ENCODE data around the gene MLEC. TPM values are rescaled to one million over a fixed set of nuclear protein-coding genes. Genes with fewer than 3 reads are reported as not detected.
A peak's percentile ranks its signal among the peaks of the same experiment; 100 is the strongest.

MLEC gene
- total and polyA plus RNA-seq, 2 of the 13 experiments (the other 11 are each of a cell fraction or from before 2014, with no cell fraction given) = 49.8 to 156 TPM

DNA sequence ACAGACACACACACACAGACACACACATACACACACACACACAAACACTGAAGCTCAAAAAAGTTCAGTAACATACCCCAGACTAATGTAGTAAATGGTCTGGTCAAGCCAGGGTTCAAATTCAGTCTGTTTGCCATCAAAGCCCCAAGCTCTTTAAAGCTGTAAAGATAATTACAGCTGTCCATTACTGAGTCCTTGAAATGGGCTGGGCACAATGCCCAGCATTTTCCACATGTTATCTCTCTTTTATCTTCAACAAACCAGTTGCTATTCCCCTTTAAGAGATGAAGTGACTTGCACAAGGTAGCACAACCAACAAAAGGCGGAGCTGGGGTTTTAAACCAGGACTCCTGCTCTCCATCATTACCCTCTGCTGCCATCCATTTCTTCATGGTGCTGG lies 15.7 kb downstream of the MLEC start:
- Histone ChIP-seq H3K36me3 (replicated peaks in 1 of 2; ENCODE audit: control insufficient read depth in 1 of 2, insufficient read depth in 2 of 2, low read length in 2 of 2) (peaks cover 27 to 43% of the 10 kb centered on the region in 2 experiments), H2AFZ (ENCODE audit: low read length) (no peak overlapping the region), H3K27me3 (ENCODE audit: control insufficient read depth in 1 of 2, insufficient read depth in 2 of 2, low read length in 2 of 2) (no peaks in the 10 kb centered on the region), H3K79me2 (ENCODE audit: insufficient read depth, low read length) (no peaks in the 10 kb centered on the region), H4K20me1 (ENCODE audit: insufficient read depth, low read length) (no peaks in the 10 kb centered on the region), H3K27ac (ENCODE audit: extremely low read length, insufficient read depth, low read length) (no peak overlapping the region), H3K4me1 (ENCODE audit: insufficient read depth, low read length) (0 out of 2 replicates have a peak, but pooled peaks cover 18% of the 10 kb centered on the region), H3K9me3 (ENCODE audit: low read length) (no peaks in the 10 kb centered on the region), H3K9ac (ENCODE audit: insufficient read depth, low read depth, low read length) (no peak overlapping the region), H3K4me3 (replicated peaks in 1 of 3; ENCODE audit: insufficient read depth in 1 of 3, low read depth in 2 of 3, low read length in 3 of 3) (no peak overlapping the region), H3K4me2 (ENCODE audit: low read depth, low read length) (no peak overlapping the region)
- no TSS peak for BruUV-seq (replicated peaks)
- peak; percentile 45 for DNase-seq (ENCODE audit: low spot score)
- POLR2A ChIA-PET = interaction anchor here (1.4 kb wide), 1 partner anchor 10 kb away, joined by 6 read pairs; no protein-coding TSS in a partner anchor
- WGBS (ENCODE audit: low lambda C conversion rate) = 92% methylated on average over 1 of the region's 1 CpG
- CTCF ChIA-PET (ENCODE audit: low intra/inter-chr PET ratio, low total read pairs) = no interaction called here
- intact Hi-C loops (cut with micrococcal nuclease; ENCODE audit: unreplicated experiment) (no loop called here), in situ Hi-C loops (cut with HindIII; ENCODE audit: extremely low pct_ligation_motif_present, low pct_unique_long_range_greater_than_20kb) (no loop called here)
- TF ChIP-seq ZNF383 (CRISPR knock-in tag; IDR thresholded peaks at IDR 0.05; ENCODE audit: borderline replicate concordance) = no peak
- TF ChIP-seq RBM22 (optimal IDR thresholded peaks at IDR 0.05; ENCODE audit: low read length) = no peak
- no peak for TF ChIP-seq ZNF282 (IDR thresholded peaks at IDR 0.05; ENCODE audit: partially characterized antibody)
- TF ChIP-seq NFKBIZ (CRISPR knock-in tag; IDR thresholded peaks at IDR 0.05) = no peak
- no peak for TF ChIP-seq ZNF251 (CRISPR knock-in tag; IDR thresholded peaks at IDR 0.05)
- ATAC-seq = no peak
- no peak for FAIRE-seq

GRCh38 chr12:120703311-120703942 lies 16.5 kb downstream of the MLEC start:
- ChIA-PET POLR2A (interaction anchor here (1.4 kb wide), 1 partner anchor 11 kb away, joined by 6 read pairs; no protein-coding TSS in a partner anchor), CTCF (ENCODE audit: low intra/inter-chr PET ratio, low total read pairs) (no interaction called here)
- Histone ChIP-seq H3K9ac (ENCODE audit: insufficient read depth, low read depth, low read length) (no peak overlapping the region), H3K36me3 (replicated peaks in 1 of 2; ENCODE audit: control insufficient read depth in 1 of 2, insufficient read depth in 2 of 2, low read length in 2 of 2) (peaks cover 19 to 35% of the 10 kb centered on the region in 2 experiments), H3K4me1 (ENCODE audit: insufficient read depth, low read length) (peaks cover 20% of the 10 kb centered on the region), H3K79me2 (ENCODE audit: insufficient read depth, low read length) (no peaks in the 10 kb centered on the region), H3K27ac (ENCODE audit: extremely low read length, insufficient read depth, low read length) (no peak overlapping the region), H2AFZ (ENCODE audit: low read length) (no peak overlapping the region), H3K4me2 (ENCODE audit: low read depth, low read length) (no peak overlapping the region), H3K9me3 (ENCODE audit: low read length) (no peaks in the 10 kb centered on the region), H3K27me3 (ENCODE audit: control insufficient read depth in 1 of 2, insufficient read depth in 2 of 2, low read length in 2 of 2) (no peaks in the 10 kb centered on the region), H4K20me1 (ENCODE audit: insufficient read depth, low read length) (no peaks in the 10 kb centered on the region), H3K4me3 (replicated peaks in 1 of 3; ENCODE audit: insufficient read depth in 1 of 3, low read depth in 2 of 3, low read length in 3 of 3) (no peak overlapping the region)
- 90% methylated on average over 11 of the region's 11 CpGs for WGBS (ENCODE audit: low lambda C conversion rate)
- in situ Hi-C loops (cut with HindIII; ENCODE audit: extremely low pct_ligation_motif_present, low pct_unique_long_range_greater_than_20kb) (no loop called here), intact Hi-C loops (cut with micrococcal nuclease; ENCODE audit: unreplicated experiment) (no loop called here)
- ATAC-seq (peak; percentile 30; the same call in 1 of the 3 replicates), FAIRE-seq (no peak), DNase-seq (ENCODE audit: low spot score) (no peak)
- no TSS peak for BruUV-seq (replicated peaks)
- TF ChIP-seq ZNF431 (CRISPR knock-in tag; IDR thresholded peaks at IDR 0.05; ENCODE audit: borderline replicate concordance, low read depth) (no peak), SCMH1 (CRISPR knock-in tag; IDR thresholded peaks at IDR 0.05; ENCODE audit: borderline replicate concordance) (no peak), JDP2 (CRISPR knock-in tag; IDR thresholded peaks at IDR 0.05; ENCODE audit: borderline replicate concordance) (no peak), ZNF10 (CRISPR knock-in tag; IDR thresholded peaks at IDR 0.05; ENCODE audit: borderline replicate concordance, low read depth) (no peak), MBNL3 (CRISPR knock-in tag; conservative IDR thresholded peaks at IDR 0.05) (no peak), TOPORS (CRISPR knock-in tag; IDR thresholded peaks at IDR 0.05) (no peak), ZNF501 (CRISPR knock-in tag; IDR thresholded peaks at IDR 0.05) (no peak), ZFP41 (CRISPR knock-in tag; IDR thresholded peaks at IDR 0.05; ENCODE audit: borderline replicate concordance) (no peak)
- TF ChIP-seq, protein P1, sequence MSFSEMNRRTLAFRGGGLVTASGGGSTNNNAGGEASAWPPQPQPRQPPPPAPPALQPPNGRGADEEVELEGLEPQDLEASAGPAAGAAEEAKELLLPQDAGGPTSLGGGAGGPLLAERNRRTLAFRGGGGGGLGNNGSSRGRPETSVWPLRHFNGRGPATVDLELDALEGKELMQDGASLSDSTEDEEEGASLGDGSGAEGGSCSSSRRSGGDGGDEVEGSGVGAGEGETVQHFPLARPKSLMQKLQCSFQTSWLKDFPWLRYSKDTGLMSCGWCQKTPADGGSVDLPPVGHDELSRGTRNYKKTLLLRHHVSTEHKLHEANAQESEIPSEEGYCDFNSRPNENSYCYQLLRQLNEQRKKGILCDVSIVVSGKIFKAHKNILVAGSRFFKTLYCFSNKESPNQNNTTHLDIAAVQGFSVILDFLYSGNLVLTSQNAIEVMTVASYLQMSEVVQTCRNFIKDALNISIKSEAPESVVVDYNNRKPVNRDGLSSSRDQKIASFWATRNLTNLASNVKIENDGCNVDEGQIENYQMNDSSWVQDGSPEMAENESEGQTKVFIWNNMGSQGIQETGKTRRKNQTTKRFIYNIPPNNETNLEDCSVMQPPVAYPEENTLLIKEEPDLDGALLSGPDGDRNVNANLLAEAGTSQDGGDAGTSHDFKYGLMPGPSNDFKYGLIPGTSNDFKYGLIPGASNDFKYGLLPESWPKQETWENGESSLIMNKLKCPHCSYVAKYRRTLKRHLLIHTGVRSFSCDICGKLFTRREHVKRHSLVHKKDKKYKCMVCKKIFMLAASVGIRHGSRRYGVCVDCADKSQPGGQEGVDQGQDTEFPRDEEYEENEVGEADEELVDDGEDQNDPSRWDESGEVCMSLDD (CRISPR knock-in tag; IDR thresholded peaks at IDR 0.05; ENCODE audit: borderline replicate concordance) = no peak
